Esophagus muscularis mucosa (tissue), 4 donors: ENCODE measurements around the gene PLXNB3.

ENCODE experiments used
- CTCF ChIP-seq, 3 experiments: fragments of 200-600 bp in 2 of 3; fragments of 450-650 bp in 1 of 3; sonication (generic) in 2 of 3; IDR thresholded peaks; one replicate each; pipeline ENCODE4 v1.5.1; 2017 to 2019; ENCODE audit warnings: antibody characterized with exemption in 3 of 3, mild to moderate bottlenecking in 2 of 3, moderate library complexity in 1 of 3
- EP300 ChIP-seq: sonication (generic); formaldehyde crosslinking; IDR thresholded peaks from one replicate; pipeline ENCODE4 v1.6.1; 2017; ENCODE audit warnings: antibody characterized with exemption
- POLR2A ChIP-seq: fragments of 450-650 bp; IDR thresholded peaks from one replicate; pipeline ENCODE4 v1.6.1; 2017; ENCODE audit warnings: antibody characterized with exemption, moderate library complexity, mild to moderate bottlenecking, low read depth
- POLR2AphosphoS5 ChIP-seq, 2 donors: sonication (generic); formaldehyde crosslinking; IDR thresholded peaks; one replicate each; pipeline ENCODE4 v1.6.1; 2017; ENCODE audit warnings: antibody characterized with exemption in 2 of 2

- TF ChIP-seq POLR2AphosphoS5 (IDR thresholded peaks at IDR 0.05) = no peak
- TF ChIP-seq CTCF (IDR thresholded peaks at IDR 0.05) = no peak
- no peak for TF ChIP-seq POLR2A
- no peak for TF ChIP-seq EP300
These were observed 35.3 kb downstream of the PLXNB3 start for GRCh38 chrX:153799326-153799725.
